Stomach (tissue), 4 donors: ENCODE data around the gene SLC17A5.

ENCODE experiments used
- POLR2AphosphoS5 ChIP-seq, 3 donors: sonication (generic); formaldehyde crosslinking; IDR thresholded peaks; one replicate each; pipeline ENCODE4 v1.6.1; 2016; ENCODE audit warnings: antibody characterized with exemption in 3 of 3
- TF ChIP-seq, protein P1 (sequence below), 7 experiments: fragments of 450-650 bp in 4 of 7; fragments of 200-600 bp in 3 of 7; sonication (generic) in 3 of 7; IDR thresholded peaks; one replicate each; pipeline ENCODE4 v1.5.1; 2016 to 2019; ENCODE audit warnings: antibody characterized with exemption in 7 of 7, control low read depth in 2 of 7, mild to moderate bottlenecking in 1 of 7

DNA sequence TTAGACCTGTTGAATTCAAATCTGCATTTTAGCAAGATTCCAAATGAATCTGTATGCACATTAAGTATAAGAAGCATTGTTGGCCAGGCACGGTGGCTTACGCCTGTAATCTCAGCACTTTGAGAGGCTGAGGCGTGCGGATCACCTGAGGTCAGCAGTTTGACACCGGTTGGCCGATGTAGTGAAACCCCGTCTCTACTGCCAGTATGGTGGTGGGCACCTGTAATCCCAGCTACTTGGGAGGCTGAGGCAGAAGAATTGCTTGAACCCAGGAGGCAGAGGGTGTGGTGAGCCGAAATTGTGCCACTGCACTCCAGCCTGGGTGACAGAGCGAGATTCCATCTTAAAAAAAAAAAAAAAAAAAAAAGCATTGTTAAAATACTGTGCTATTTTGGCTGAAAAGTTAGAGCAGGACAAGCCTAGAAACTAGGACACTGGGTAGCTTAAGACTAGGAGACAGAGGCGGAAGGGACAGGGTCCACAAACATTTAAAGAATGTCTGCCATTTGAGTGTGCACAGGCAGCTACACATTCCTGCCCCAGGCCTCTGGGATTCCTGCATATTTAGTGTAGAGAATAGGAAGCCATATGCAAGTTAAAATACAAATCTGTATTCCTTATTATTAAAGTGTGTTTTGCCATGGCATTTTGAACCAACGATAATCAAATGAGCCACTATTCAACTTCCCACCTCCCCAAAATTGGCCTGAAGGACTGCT lies 87.9 kb downstream of the SLC17A5 start:
- no peak for TF ChIP-seq POLR2AphosphoS5 (IDR thresholded peaks at IDR 0.05)
- TF ChIP-seq, protein P1, sequence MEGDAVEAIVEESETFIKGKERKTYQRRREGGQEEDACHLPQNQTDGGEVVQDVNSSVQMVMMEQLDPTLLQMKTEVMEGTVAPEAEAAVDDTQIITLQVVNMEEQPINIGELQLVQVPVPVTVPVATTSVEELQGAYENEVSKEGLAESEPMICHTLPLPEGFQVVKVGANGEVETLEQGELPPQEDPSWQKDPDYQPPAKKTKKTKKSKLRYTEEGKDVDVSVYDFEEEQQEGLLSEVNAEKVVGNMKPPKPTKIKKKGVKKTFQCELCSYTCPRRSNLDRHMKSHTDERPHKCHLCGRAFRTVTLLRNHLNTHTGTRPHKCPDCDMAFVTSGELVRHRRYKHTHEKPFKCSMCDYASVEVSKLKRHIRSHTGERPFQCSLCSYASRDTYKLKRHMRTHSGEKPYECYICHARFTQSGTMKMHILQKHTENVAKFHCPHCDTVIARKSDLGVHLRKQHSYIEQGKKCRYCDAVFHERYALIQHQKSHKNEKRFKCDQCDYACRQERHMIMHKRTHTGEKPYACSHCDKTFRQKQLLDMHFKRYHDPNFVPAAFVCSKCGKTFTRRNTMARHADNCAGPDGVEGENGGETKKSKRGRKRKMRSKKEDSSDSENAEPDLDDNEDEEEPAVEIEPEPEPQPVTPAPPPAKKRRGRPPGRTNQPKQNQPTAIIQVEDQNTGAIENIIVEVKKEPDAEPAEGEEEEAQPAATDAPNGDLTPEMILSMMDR (IDR thresholded peaks at IDR 0.05) = no peak
